GM12873 (cell line): ENCODE data around the gene BCL3.

ENCODE experiments used
- TF ChIP-seq, protein P1 (sequence below): IDR thresholded peaks from 2 replicates; pipeline ENCODE4 v1.5.1; 2012; ENCODE audit warnings: low read depth, mild to moderate bottlenecking, moderate library complexity, low read length, control low read depth; ENCODE audit not compliant: insufficient read depth; ENCODE audit errors: missing control alignments

Gene BCL3, protein sequence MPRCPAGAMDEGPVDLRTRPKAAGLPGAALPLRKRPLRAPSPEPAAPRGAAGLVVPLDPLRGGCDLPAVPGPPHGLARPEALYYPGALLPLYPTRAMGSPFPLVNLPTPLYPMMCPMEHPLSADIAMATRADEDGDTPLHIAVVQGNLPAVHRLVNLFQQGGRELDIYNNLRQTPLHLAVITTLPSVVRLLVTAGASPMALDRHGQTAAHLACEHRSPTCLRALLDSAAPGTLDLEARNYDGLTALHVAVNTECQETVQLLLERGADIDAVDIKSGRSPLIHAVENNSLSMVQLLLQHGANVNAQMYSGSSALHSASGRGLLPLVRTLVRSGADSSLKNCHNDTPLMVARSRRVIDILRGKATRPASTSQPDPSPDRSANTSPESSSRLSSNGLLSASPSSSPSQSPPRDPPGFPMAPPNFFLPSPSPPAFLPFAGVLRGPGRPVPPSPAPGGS

DNA sequence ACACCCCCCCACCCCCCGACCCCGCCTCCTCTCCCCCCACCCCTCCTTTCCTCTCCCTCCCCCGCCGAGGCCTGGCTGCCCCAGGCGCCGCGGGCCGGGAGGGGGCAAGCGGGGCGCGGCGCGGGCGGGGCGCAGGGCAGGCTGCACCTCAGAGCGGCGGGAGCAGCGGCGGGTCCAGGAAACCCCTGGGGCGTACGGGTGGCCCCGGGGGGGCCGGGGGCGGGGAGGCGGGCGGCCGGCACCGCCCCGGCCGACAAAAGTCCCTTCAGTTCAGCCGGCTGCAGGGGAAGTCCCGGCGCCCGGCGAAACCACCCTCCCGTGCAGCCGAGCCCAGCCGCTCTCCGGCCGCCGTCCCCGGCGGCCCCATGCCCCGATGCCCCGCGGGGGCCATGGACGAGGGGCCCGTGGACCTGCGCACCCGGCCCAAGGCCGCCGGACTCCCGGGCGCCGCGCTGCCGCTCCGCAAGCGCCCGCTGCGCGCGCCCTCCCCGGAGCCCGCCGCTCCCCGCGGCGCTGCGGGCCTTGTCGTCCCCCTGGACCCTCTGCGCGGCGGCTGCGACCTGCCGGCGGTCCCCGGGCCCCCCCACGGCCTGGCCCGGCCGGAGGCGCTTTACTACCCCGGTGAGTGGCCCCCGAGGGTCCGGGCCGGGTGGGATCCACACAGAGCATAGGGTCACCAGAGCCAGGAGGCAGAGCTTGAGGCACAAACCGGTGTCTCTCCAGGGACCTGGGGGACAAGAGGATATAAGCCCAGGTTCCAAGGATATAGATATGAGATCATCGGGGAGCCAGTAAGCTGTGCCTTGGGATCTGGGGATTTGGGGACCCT lies at the start of gene BCL3:
BCL3 (plus strand) TSS at position 283 of the 829 bp plus-strand sequence; CDS start at position 366, 83 bp downstream.
- TF ChIP-seq, protein P1, sequence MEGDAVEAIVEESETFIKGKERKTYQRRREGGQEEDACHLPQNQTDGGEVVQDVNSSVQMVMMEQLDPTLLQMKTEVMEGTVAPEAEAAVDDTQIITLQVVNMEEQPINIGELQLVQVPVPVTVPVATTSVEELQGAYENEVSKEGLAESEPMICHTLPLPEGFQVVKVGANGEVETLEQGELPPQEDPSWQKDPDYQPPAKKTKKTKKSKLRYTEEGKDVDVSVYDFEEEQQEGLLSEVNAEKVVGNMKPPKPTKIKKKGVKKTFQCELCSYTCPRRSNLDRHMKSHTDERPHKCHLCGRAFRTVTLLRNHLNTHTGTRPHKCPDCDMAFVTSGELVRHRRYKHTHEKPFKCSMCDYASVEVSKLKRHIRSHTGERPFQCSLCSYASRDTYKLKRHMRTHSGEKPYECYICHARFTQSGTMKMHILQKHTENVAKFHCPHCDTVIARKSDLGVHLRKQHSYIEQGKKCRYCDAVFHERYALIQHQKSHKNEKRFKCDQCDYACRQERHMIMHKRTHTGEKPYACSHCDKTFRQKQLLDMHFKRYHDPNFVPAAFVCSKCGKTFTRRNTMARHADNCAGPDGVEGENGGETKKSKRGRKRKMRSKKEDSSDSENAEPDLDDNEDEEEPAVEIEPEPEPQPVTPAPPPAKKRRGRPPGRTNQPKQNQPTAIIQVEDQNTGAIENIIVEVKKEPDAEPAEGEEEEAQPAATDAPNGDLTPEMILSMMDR, result no peak

DNA sequence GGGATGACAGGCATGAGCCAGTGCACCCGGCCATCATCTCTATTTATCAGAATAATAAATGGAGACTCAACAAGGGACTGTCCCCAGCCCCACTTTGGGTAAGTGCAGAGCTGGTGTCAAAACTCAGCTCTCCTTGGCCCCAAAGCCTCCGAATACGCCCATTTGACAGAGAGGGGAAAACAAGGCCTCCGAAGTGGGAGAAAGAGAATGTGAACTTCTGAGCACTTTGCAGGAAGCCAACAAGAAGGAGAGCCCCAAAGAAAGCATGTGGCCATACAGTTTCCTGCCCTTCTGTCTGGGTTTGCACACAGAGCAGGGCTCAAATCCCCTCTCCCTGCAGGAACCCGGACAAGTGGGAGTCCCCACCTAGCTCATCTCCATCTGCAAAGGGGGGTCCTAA lies 48.0 kb upstream of the BCL3 start:
- TF ChIP-seq, protein P1, result no peak

DNA sequence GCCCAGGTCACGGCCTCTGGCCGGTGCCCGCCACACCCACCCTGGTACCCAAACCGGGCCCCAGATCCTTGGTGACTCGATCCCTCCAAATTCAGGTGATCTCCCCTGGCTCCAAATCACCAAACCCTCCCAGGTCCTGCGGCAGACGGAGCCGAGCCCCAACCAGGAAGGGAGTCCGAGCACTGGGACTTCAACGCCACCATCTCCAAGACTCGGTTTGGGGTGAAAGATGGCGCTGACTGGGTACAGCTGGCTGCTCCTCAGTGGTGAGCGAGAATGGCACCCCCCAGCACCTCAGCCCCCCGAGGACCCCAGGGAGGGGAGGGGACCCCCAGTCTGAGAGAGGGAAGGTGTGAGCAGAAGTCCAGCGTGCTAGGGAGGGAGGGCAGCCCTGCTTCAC lies 47.3 kb upstream of the BCL3 start:
- TF ChIP-seq, protein P1, result no peak

DNA sequence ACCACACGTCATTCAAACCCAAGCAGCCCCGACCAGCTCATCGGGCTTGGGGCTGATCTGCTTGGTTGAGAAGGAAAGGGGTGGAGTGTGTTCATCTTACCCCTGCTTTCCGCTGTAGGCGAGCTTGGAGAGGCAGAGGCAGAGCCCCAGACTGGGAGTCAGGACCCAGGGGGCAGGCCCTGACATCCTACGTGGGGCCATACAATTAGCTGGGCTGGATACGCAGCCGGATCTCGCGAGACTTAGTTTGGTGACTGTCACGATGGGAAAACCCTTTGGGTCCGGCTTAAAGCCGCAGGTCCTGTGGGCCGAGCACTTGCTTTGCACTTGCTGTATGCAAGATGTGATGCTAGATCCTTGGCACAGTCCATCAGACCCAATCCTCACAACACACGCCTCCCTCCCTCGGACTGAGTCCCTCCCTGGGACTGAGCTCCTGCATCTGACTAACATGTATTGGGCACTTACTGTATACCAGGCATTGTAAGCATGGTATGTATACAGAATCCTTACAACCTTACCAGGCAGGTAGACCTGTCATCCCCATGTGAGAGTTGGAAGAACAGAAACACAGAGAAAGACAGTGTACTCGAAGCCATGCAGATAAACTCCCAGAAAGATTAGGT lies 45.8 kb upstream of the BCL3 start:
- TF ChIP-seq, protein P1, result no peak

DNA sequence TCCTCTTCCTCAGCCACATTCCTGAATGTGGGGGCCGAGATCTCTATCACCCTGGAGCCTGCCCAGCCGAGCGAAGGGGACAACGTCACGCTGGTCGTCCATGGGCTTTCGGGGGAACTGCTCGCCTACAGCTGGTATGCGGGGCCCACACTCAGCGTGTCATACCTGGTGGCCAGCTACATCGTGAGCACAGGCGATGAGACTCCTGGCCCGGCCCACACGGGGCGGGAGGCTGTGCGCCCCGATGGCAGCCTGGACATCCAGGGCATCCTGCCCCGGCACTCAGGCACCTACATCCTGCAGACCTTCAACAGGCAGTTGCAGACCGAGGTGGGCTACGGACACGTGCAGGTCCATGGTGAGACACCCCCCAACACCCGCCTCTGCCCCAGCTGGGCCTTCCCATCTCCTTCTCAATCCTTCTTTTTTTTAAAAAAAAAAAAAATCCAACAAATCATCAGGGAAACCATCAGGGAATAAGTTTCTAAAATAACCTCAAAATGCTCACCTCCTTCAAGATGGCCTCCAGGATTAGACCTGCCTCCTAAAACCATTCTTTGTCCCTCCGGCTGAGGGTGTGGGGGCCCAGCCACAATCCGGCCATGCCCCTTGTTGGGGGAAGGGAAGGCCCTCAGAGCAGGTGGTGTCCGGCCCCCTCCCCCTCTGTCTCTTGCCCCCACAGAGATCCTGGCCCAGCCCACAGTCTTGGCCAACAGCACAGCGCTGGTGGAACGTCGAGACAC lies 45.0 kb upstream of the BCL3 start:
- TF ChIP-seq, protein P1, result no peak

DNA sequence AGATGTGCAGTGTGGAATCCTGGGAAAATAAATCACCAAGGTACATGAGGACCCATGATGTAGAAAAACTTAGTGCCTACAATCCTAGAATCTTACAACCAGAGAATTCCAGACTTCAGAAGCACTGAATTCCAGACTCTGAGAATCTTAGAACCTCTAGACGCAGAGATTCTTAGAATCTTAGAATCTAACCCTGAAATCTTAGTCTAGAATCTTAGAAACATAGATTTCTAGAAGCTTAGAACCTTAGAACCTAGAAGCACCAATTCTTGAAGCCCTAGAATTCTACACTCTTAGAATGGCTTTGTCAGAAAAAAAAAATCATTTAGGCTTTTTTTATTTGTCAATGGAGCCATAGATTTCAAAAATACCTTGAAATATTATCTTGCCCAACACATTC lies 43.5 kb upstream of the BCL3 start:
- TF ChIP-seq, protein P1, result no peak
